Measurements from ENCODE around the gene ACTN4. TPM values are rescaled to one million over a fixed set of nuclear protein-coding genes. Genes with fewer than 3 reads are reported as not detected.
"Not testable (repeated sequence)": the region's sequence is repeated elsewhere in the genome, so short reads cannot be mapped to it uniquely, and the experiment has no call there.

Gene ACTN4
- total and polyA plus RNA-seq, 3 donors from 2014 or later = 112 to 158 (median 135) TPM

- H3K36me3 ChIP-seq (ENCODE audit: low read depth, missing control alignments) = no peaks in the 10 kb centered on the region
- no peaks in the 10 kb centered on the region for H3K27me3 ChIP-seq
- WGBS, 2 donors = 91 to 96% methylated on average over 6 of the region's 6 CpGs
- intact Hi-C loops (cut with DNase I; ENCODE audit: low total_unique reads) = no loop called here
- H3K9me3 ChIP-seq = no peaks in the 10 kb centered on the region
- DNase-seq = no peak
- no peak for TF ChIP-seq CTCF (IDR thresholded peaks at IDR 0.05)
- TF ChIP-seq POLR2A (IDR thresholded peaks at IDR 0.05) = no peak
- H3K4me1 ChIP-seq = no peaks in the 10 kb centered on the region
- no peak overlapping the region for H3K27ac ChIP-seq
- no peak overlapping the region for H3K4me3 ChIP-seq
Measured at GRCh38 chr19:38629568-38629967, 17.9 kb upstream of the ACTN4 start.

GRCh38 chr19:38631301-38631700 lies 16.1 kb upstream of the ACTN4 start:
- 78 to 83% methylated on average over 11 of the region's 11 CpGs for WGBS, 2 donors
- intact Hi-C loops (cut with DNase I; ENCODE audit: low total_unique reads) = not testable (repeated sequence)

GRCh38 chr19:38631811-38632475 lies 15.5 kb upstream of the ACTN4 start:
- H3K4me1 ChIP-seq; DNase-seq; H3K9me3 ChIP-seq; intact Hi-C loops (cut with DNase I; ENCODE audit: low total_unique reads); H3K27me3 ChIP-seq; H3K27ac ChIP-seq; H3K36me3 ChIP-seq (ENCODE audit: low read depth, missing control alignments); H3K4me3 ChIP-seq: not testable (repeated sequence)
- 74 to 79% methylated on average over 7 of the region's 7 CpGs for WGBS, 2 donors

More at GRCh38 chr19:38631301-38631700, 16.1 kb upstream of the ACTN4 start:
- not testable (repeated sequence) for H3K36me3 ChIP-seq (ENCODE audit: low read depth, missing control alignments); H3K27ac ChIP-seq; H3K27me3 ChIP-seq; H3K4me1 ChIP-seq; H3K9me3 ChIP-seq; H3K4me3 ChIP-seq; DNase-seq

- H3K36me3 ChIP-seq (ENCODE audit: low read depth, missing control alignments) = no peaks in the 10 kb centered on the region
- H3K4me3 ChIP-seq = no peak overlapping the region
- H3K9me3 ChIP-seq = no peaks in the 10 kb centered on the region
- WGBS, 2 donors = 87 to 91% methylated on average over 13 to 16 of the region's 16 CpGs
- TF ChIP-seq POLR2A (IDR thresholded peaks at IDR 0.05) (no peak), CTCF (IDR thresholded peaks at IDR 0.05) (no peak)
- no peak overlapping the region for H3K27ac ChIP-seq
- no peak for DNase-seq
- intact Hi-C loops (cut with DNase I; ENCODE audit: low total_unique reads) = no loop called here
- H3K4me1 ChIP-seq = no peaks in the 10 kb centered on the region
- H3K27me3 ChIP-seq = no peaks in the 10 kb centered on the region
Measured at GRCh38 chr19:38632476-38633213, 14.8 kb upstream of the ACTN4 start.

GRCh38 chr19:38634757-38635482 lies 12.5 kb upstream of the ACTN4 start:
- Histone ChIP-seq H3K36me3 (ENCODE audit: low read depth, missing control alignments) (no peaks in the 10 kb centered on the region), H3K4me1 (no peaks in the 10 kb centered on the region), H3K4me3 (no peak overlapping the region), H3K9me3 (no peaks in the 10 kb centered on the region), H3K27me3 (no peaks in the 10 kb centered on the region), H3K27ac (no peak overlapping the region)
- WGBS, 2 donors = 72 to 76% methylated on average over 16 to 17 of the region's 17 CpGs
- intact Hi-C loops (cut with DNase I; ENCODE audit: low total_unique reads) = no loop called here
- peak; percentile 85 to 91 (median 88) for TF ChIP-seq CTCF (IDR thresholded peaks at IDR 0.05)
- TF ChIP-seq POLR2A (IDR thresholded peaks at IDR 0.05) = no peak
- peak; percentile 76 for DNase-seq
